C4-2B (cell line): ENCODE data around the gene BTBD19.

Source experiments
- CTCF ChIP-seq: fragments of 450-650 bp; conservative IDR thresholded peaks from 2 replicates; pipeline ENCODE4 v1.5.1; 2017; ENCODE audit warnings: mild to moderate bottlenecking
- ZFX ChIP-seq: fragments of 450-650 bp; IDR thresholded peaks from 2 replicates; pipeline ENCODE4 v1.6.1; 2017

DNA sequence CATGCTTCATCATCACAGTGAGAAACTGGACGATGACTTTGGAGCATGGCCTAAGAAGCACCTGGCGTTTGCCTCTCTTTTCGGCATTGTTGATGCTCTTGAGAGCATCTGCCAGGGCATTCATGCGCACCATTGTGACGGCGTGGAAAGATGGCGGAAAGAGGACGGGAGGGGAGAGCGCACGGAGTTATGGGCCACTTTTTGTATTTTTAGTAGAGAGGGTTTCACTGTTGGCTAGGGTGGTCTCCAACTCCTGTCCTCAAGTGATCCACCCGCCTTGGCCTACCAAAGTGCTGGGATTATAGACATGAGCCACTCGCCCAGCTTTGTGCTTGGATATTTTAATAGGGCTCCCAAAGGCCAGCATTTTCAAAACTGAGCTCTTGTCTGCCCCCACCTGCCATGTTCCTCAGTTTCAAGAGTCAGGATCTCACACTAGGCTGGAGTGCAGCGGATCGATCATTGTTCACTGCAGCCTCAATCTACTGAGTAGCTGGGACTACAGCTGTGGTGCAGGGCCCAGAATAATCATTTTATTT is 27.7 kb upstream of the BTBD19 start:
- TF ChIP-seq CTCF (no peak), ZFX (no peak)
